Measurements from ENCODE around the gene RIPPLY3.
A peak's percentile ranks its signal among the peaks of the same experiment; 100 is the strongest.

RIPPLY3 gene

GRCh38 chr21:36976882-36977651 lies 29.4 kb upstream of the RIPPLY3 start (continued):
- TF ChIP-seq ZNF362 (tag by site-specific recombination; IDR thresholded peaks at IDR 0.05) (no peak), ZBTB20 (tag by site-specific recombination; IDR thresholded peaks at IDR 0.05) (0 out of 2 replicates have a peak, but pooled peaks have one; percentile 25), ZNF114 (tag by site-specific recombination; IDR thresholded peaks at IDR 0.05) (no peak), ZNF654 (tag by site-specific recombination; IDR thresholded peaks at IDR 0.05; ENCODE audit: low read depth) (peak; percentile 76), KLF7 (tag by site-specific recombination; IDR thresholded peaks at IDR 0.05; ENCODE audit: borderline replicate concordance) (no peak), ZNF37A (tag by site-specific recombination; IDR thresholded peaks at IDR 0.05) (no peak), ZNF843 (tag by site-specific recombination; IDR thresholded peaks at IDR 0.05) (no peak), ZNF692 (tag by site-specific recombination; IDR thresholded peaks at IDR 0.05) (peak; percentile 38; the same call in 1 of the 2 replicates), ZIC2 (tag by site-specific recombination; IDR thresholded peaks at IDR 0.05) (no peak), ZBTB26 (tag by site-specific recombination; optimal IDR thresholded peaks at IDR 0.05) (no peak), ZBTB1 (tag by site-specific recombination; IDR thresholded peaks at IDR 0.05) (no peak), ZNF561 (tag by site-specific recombination; IDR thresholded peaks at IDR 0.05; ENCODE audit: borderline replicate concordance) (no peak; the same call in 1 of the 2 replicates), ZNF626 (tag by site-specific recombination; IDR thresholded peaks at IDR 0.05) (no peak), ZBTB17 (tag by site-specific recombination; IDR thresholded peaks at IDR 0.05) (no peak), ZNF223 (tag by site-specific recombination; IDR thresholded peaks at IDR 0.05) (no peak), ATF2 (tag by site-specific recombination; IDR thresholded peaks at IDR 0.05; ENCODE audit: low read depth) (no peak), GLI2 (tag by site-specific recombination; IDR thresholded peaks at IDR 0.05; ENCODE audit: borderline replicate concordance, low read depth) (no peak), ZNF629 (tag by site-specific recombination; IDR thresholded peaks at IDR 0.05) (0 out of 2 replicates have a peak, but pooled peaks have one; percentile 36), ZNF530 (tag by site-specific recombination; IDR thresholded peaks at IDR 0.05; ENCODE audit: low read depth) (no peak), BCL11B (tag by site-specific recombination; IDR thresholded peaks at IDR 0.05; ENCODE audit: low read depth) (no peak), ZSCAN23 (tag by site-specific recombination; IDR thresholded peaks at IDR 0.05) (no peak), INSM2 (tag by site-specific recombination; IDR thresholded peaks at IDR 0.05) (no peak), ZNF585B (tag by site-specific recombination; IDR thresholded peaks at IDR 0.05) (no peak), KLF10 (tag by site-specific recombination; IDR thresholded peaks at IDR 0.05) (no peak), ZFHX2 (tag by site-specific recombination; conservative IDR thresholded peaks at IDR 0.05) (no peak), PRDM10 (tag by site-specific recombination; IDR thresholded peaks at IDR 0.05) (peak; percentile 90), ZNF621 (tag by site-specific recombination; IDR thresholded peaks at IDR 0.05) (no peak), ZNF112 (tag by site-specific recombination; IDR thresholded peaks at IDR 0.05) (no peak)

All from HEK293 (cell line).